HCT116 (cell line): ENCODE results near the gene TOP3B.

Source experiments
- EGR1 ChIP-seq: IDR thresholded peaks from 2 replicates; pipeline ENCODE4 v1.6.1; 2012; ENCODE audit warnings: low read depth
- ELF1 ChIP-seq: IDR thresholded peaks from 2 replicates; pipeline ENCODE4 v1.6.1; 2012; ENCODE audit warnings: low read depth, borderline replicate concordance
- EZH2 ChIP-seq: fragments of 200-600 bp; sonication (generic); IDR thresholded peaks from 2 replicates; pipeline ENCODE4 v1.6.1; 2017; ENCODE audit warnings: antibody characterized with exemption, mixed run types
- POLR2A ChIP-seq: IDR thresholded peaks from 2 replicates; pipeline ENCODE4 v1.7.0; 2011; ENCODE audit warnings: borderline replicate concordance; ENCODE audit not compliant: insufficient read depth, insufficient read length; ENCODE audit errors: extremely low read depth
- POLR2AphosphoS5 ChIP-seq: IDR thresholded peaks from 2 replicates; pipeline ENCODE4 v1.6.1; 2011; ENCODE audit warnings: mild to moderate bottlenecking, low read depth, low read length, moderate library complexity
- SIN3A ChIP-seq: IDR thresholded peaks from 2 replicates; pipeline ENCODE4 v1.6.1; 2012; ENCODE audit warnings: low read depth
- TCF7L2 ChIP-seq: IDR thresholded peaks from 2 replicates; pipeline ENCODE4 v1.7.0; 2011; ENCODE audit warnings: borderline replicate concordance, inconsistent platforms; ENCODE audit not compliant: insufficient read depth, insufficient read length; ENCODE audit errors: extremely low read depth
- YY1 ChIP-seq: IDR thresholded peaks from 2 replicates; pipeline ENCODE4 v1.6.1; 2011; ENCODE audit warnings: low read length, low read depth, moderate library complexity, mild to moderate bottlenecking; ENCODE audit not compliant: insufficient replicate concordance; ENCODE audit errors: extremely low read depth
- TF ChIP-seq, protein P1 (sequence below): IDR thresholded peaks from 2 replicates; pipeline ENCODE4 v1.6.1; 2011; ENCODE audit warnings: mild to moderate bottlenecking, low read length, moderate library complexity; ENCODE audit not compliant: insufficient replicate concordance; ENCODE audit errors: extremely low read depth
- TF ChIP-seq, protein P2 (sequence below), 3 experiments: fragments of 200-600 bp in 1 of 3; sonication (generic) in 1 of 3; IDR thresholded peaks in 2 of 3; conservative IDR thresholded peaks in 1 of 3; 2 replicates each; pipeline ENCODE4 v1.5.1; 2012 to 2017; ENCODE audit warnings: low read depth in 2 of 3, low read length in 2 of 3, antibody characterized with exemption in 1 of 3, borderline replicate concordance in 1 of 3, control low read depth in 1 of 3, mild to moderate bottlenecking in 1 of 3, mixed read lengths in 1 of 3, mixed run types in 1 of 3, moderate library complexity in 1 of 3; ENCODE audit not compliant: insufficient read depth in 1 of 3
- TF ChIP-seq, protein P3 (sequence below): IDR thresholded peaks from 2 replicates; pipeline ENCODE4 v1.6.1; 2012; ENCODE audit warnings: low read depth

DNA sequence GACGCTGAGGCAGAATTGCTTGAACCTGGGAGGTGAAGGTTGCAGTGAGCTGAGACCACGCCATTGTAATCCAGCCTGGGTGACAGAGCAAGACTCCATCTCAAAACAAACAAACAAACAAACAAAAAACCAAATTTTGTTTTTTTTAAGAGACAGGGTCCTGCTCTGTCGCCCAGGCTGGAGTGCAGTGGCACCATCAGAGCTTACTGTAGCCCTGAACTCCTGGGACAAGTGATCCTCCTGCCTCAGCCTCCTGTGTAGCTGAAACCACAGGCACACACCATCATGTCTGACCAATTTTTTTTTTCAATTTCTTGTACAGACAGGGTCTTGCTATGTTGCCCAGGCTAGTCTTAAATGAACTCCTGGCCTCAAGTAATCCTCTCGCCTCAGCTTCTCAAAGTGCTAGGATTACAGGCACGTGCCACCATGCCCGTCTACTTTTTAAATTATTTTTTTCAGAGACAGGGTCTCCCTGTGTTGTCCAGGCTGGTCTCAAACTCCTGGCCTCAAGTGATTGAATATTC is 16.8 kb downstream of the TOP3B start:
- TF ChIP-seq POLR2A = no peak
- TF ChIP-seq, protein P1, sequence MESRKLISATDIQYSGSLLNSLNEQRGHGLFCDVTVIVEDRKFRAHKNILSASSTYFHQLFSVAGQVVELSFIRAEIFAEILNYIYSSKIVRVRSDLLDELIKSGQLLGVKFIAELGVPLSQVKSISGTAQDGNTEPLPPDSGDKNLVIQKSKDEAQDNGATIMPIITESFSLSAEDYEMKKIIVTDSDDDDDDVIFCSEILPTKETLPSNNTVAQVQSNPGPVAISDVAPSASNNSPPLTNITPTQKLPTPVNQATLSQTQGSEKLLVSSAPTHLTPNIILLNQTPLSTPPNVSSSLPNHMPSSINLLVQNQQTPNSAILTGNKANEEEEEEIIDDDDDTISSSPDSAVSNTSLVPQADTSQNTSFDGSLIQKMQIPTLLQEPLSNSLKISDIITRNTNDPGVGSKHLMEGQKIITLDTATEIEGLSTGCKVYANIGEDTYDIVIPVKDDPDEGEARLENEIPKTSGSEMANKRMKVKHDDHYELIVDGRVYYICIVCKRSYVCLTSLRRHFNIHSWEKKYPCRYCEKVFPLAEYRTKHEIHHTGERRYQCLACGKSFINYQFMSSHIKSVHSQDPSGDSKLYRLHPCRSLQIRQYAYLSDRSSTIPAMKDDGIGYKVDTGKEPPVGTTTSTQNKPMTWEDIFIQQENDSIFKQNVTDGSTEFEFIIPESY = no peak
- no peak for TF ChIP-seq SIN3A
- TF ChIP-seq EGR1 = no peak
- no peak for TF ChIP-seq YY1
- TF ChIP-seq EZH2 = no peak
- no peak for TF ChIP-seq POLR2AphosphoS5
- TF ChIP-seq, protein P2, sequence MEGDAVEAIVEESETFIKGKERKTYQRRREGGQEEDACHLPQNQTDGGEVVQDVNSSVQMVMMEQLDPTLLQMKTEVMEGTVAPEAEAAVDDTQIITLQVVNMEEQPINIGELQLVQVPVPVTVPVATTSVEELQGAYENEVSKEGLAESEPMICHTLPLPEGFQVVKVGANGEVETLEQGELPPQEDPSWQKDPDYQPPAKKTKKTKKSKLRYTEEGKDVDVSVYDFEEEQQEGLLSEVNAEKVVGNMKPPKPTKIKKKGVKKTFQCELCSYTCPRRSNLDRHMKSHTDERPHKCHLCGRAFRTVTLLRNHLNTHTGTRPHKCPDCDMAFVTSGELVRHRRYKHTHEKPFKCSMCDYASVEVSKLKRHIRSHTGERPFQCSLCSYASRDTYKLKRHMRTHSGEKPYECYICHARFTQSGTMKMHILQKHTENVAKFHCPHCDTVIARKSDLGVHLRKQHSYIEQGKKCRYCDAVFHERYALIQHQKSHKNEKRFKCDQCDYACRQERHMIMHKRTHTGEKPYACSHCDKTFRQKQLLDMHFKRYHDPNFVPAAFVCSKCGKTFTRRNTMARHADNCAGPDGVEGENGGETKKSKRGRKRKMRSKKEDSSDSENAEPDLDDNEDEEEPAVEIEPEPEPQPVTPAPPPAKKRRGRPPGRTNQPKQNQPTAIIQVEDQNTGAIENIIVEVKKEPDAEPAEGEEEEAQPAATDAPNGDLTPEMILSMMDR (IDR thresholded peaks at IDR 0.05 in 2 of 3, conservative IDR thresholded peaks at IDR 0.05 in 1 of 3; ENCODE audit: borderline replicate concordance in 1 of 3, insufficient read depth in 1 of 3, low read depth in 2 of 3, low read length in 2 of 3) = no peak
- TF ChIP-seq, protein P3, sequence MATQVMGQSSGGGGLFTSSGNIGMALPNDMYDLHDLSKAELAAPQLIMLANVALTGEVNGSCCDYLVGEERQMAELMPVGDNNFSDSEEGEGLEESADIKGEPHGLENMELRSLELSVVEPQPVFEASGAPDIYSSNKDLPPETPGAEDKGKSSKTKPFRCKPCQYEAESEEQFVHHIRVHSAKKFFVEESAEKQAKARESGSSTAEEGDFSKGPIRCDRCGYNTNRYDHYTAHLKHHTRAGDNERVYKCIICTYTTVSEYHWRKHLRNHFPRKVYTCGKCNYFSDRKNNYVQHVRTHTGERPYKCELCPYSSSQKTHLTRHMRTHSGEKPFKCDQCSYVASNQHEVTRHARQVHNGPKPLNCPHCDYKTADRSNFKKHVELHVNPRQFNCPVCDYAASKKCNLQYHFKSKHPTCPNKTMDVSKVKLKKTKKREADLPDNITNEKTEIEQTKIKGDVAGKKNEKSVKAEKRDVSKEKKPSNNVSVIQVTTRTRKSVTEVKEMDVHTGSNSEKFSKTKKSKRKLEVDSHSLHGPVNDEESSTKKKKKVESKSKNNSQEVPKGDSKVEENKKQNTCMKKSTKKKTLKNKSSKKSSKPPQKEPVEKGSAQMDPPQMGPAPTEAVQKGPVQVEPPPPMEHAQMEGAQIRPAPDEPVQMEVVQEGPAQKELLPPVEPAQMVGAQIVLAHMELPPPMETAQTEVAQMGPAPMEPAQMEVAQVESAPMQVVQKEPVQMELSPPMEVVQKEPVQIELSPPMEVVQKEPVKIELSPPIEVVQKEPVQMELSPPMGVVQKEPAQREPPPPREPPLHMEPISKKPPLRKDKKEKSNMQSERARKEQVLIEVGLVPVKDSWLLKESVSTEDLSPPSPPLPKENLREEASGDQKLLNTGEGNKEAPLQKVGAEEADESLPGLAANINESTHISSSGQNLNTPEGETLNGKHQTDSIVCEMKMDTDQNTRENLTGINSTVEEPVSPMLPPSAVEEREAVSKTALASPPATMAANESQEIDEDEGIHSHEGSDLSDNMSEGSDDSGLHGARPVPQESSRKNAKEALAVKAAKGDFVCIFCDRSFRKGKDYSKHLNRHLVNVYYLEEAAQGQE = no peak
- no peak for TF ChIP-seq ELF1
- no peak for TF ChIP-seq TCF7L2
